ENCODE data around the gene SLC39A8.
"Not testable (repeated sequence)": the region's sequence is repeated elsewhere in the genome, so short reads cannot be mapped to it uniquely, and the experiment has no call there.

The SLC39A8 gene

GRCh38 chr4:102344954-102345794 is at the start of gene SLC39A8:
TSS of gene SLC39A8 (minus strand) at chr4:102345482. CDS start at chr4:102344662, 820 bp downstream.
- DNase-seq (ENCODE audit: low read depth, low spot score), result peak; percentile 60
- TF ChIP-seq YY1 (IDR thresholded peaks at IDR 0.05; ENCODE audit: insufficient read depth, insufficient read length) (no peak), SUZ12 (IDR thresholded peaks at IDR 0.05; ENCODE audit: extremely low read depth, insufficient read depth, insufficient read length) (no peak), ZNF274 (IDR thresholded peaks at IDR 0.05; ENCODE audit: low read depth, low read length) (no peak)
- Histone ChIP-seq H3K9ac (ENCODE audit: insufficient read length, low read depth) (peak within 1 kb of the TSS; percentile 72), H3K27me3 (ENCODE audit: insufficient read depth, insufficient read length) (peaks cover 30% of the 10 kb centered on the region), H3K9me3 (ENCODE audit: insufficient read depth, low read length) (no peaks in the 10 kb centered on the region), H3K4me1 (ENCODE audit: insufficient read depth, insufficient read length) (no peaks in the 10 kb centered on the region), H3K36me3 (ENCODE audit: insufficient read depth, insufficient read length, low read length) (no peaks in the 10 kb centered on the region), H3K4me3 (ENCODE audit: insufficient read length, low read depth) (peak within 1 kb of the TSS; percentile 47)

GRCh38 chr4:102392033-102392744 is 46.9 kb upstream of the SLC39A8 start:
- Histone ChIP-seq H3K9ac (ENCODE audit: insufficient read length, low read depth) (no peak overlapping the region), H3K27me3 (ENCODE audit: insufficient read depth, insufficient read length) (no peaks in the 10 kb centered on the region), H3K4me1 (ENCODE audit: insufficient read depth, insufficient read length) (no peaks in the 10 kb centered on the region), H3K36me3 (ENCODE audit: insufficient read depth, insufficient read length, low read length) (no peaks in the 10 kb centered on the region), H3K9me3 (ENCODE audit: insufficient read depth, low read length) (no peaks in the 10 kb centered on the region), H3K4me3 (ENCODE audit: insufficient read length, low read depth) (no peak overlapping the region)
- no peak for DNase-seq (ENCODE audit: low read depth, low spot score)
- TF ChIP-seq SUZ12 (IDR thresholded peaks at IDR 0.05; ENCODE audit: extremely low read depth, insufficient read depth, insufficient read length) (no peak), YY1 (IDR thresholded peaks at IDR 0.05; ENCODE audit: insufficient read depth, insufficient read length) (no peak), ZNF274 (IDR thresholded peaks at IDR 0.05; ENCODE audit: low read depth, low read length) (no peak)

- no peak overlapping the region for H3K9ac ChIP-seq (ENCODE audit: insufficient read length, low read depth)
- TF ChIP-seq YY1 (IDR thresholded peaks at IDR 0.05; ENCODE audit: insufficient read depth, insufficient read length) (no peak), SUZ12 (IDR thresholded peaks at IDR 0.05; ENCODE audit: extremely low read depth, insufficient read depth, insufficient read length) (no peak), ZNF274 (IDR thresholded peaks at IDR 0.05; ENCODE audit: low read depth, low read length) (no peak)
- H3K36me3 ChIP-seq (ENCODE audit: insufficient read depth, insufficient read length, low read length), result no peaks in the 10 kb centered on the region
- H3K4me3 ChIP-seq (ENCODE audit: insufficient read length, low read depth), result no peak overlapping the region
- DNase-seq (ENCODE audit: low read depth, low spot score), result no peak
- no peaks in the 10 kb centered on the region for H3K27me3 ChIP-seq (ENCODE audit: insufficient read depth, insufficient read length)
- H3K9me3 ChIP-seq (ENCODE audit: insufficient read depth, low read length), result no peaks in the 10 kb centered on the region
- H3K4me1 ChIP-seq (ENCODE audit: insufficient read depth, insufficient read length), result no peaks in the 10 kb centered on the region
Observed at GRCh38 chr4:102390438-102390837, 45.2 kb upstream of the SLC39A8 start.

GRCh38 chr4:102388611-102389010 is 43.3 kb upstream of the SLC39A8 start:
- no peaks in the 10 kb centered on the region for H3K9me3 ChIP-seq (ENCODE audit: insufficient read depth, low read length)
- DNase-seq (ENCODE audit: low read depth, low spot score), result no peak
- H3K27me3 ChIP-seq (ENCODE audit: insufficient read depth, insufficient read length), result no peaks in the 10 kb centered on the region
- no peaks in the 10 kb centered on the region for H3K4me1 ChIP-seq (ENCODE audit: insufficient read depth, insufficient read length)
- TF ChIP-seq SUZ12 (IDR thresholded peaks at IDR 0.05; ENCODE audit: extremely low read depth, insufficient read depth, insufficient read length) (no peak), YY1 (IDR thresholded peaks at IDR 0.05; ENCODE audit: insufficient read depth, insufficient read length) (no peak), ZNF274 (IDR thresholded peaks at IDR 0.05; ENCODE audit: low read depth, low read length) (no peak)
- no peaks in the 10 kb centered on the region for H3K36me3 ChIP-seq (ENCODE audit: insufficient read depth, insufficient read length, low read length)
- no peak overlapping the region for H3K9ac ChIP-seq (ENCODE audit: insufficient read length, low read depth)
- H3K4me3 ChIP-seq (ENCODE audit: insufficient read length, low read depth), result no peak overlapping the region

- Histone ChIP-seq H3K9ac (ENCODE audit: insufficient read length, low read depth) (no peak overlapping the region), H3K9me3 (ENCODE audit: insufficient read depth, low read length) (no peaks in the 10 kb centered on the region), H3K27me3 (ENCODE audit: insufficient read depth, insufficient read length) (no peaks in the 10 kb centered on the region), H3K4me1 (ENCODE audit: insufficient read depth, insufficient read length) (no peaks in the 10 kb centered on the region), H3K36me3 (ENCODE audit: insufficient read depth, insufficient read length, low read length) (no peaks in the 10 kb centered on the region), H3K4me3 (ENCODE audit: insufficient read length, low read depth) (no peak overlapping the region)
- TF ChIP-seq YY1 (IDR thresholded peaks at IDR 0.05; ENCODE audit: insufficient read depth, insufficient read length) (no peak), ZNF274 (IDR thresholded peaks at IDR 0.05; ENCODE audit: low read depth, low read length) (no peak), SUZ12 (IDR thresholded peaks at IDR 0.05; ENCODE audit: extremely low read depth, insufficient read depth, insufficient read length) (no peak)
- DNase-seq (ENCODE audit: low read depth, low spot score), result no peak
Observed at GRCh38 chr4:102387552-102388150, 42.4 kb upstream of the SLC39A8 start.

- no peaks in the 10 kb centered on the region for H3K36me3 ChIP-seq (ENCODE audit: insufficient read depth, insufficient read length, low read length)
- TF ChIP-seq SUZ12 (IDR thresholded peaks at IDR 0.05; ENCODE audit: extremely low read depth, insufficient read depth, insufficient read length), result no peak
- no peak for TF ChIP-seq ZNF274 (IDR thresholded peaks at IDR 0.05; ENCODE audit: low read depth, low read length)
- TF ChIP-seq YY1 (IDR thresholded peaks at IDR 0.05; ENCODE audit: insufficient read depth, insufficient read length), result no peak
- no peaks in the 10 kb centered on the region for H3K27me3 ChIP-seq (ENCODE audit: insufficient read depth, insufficient read length)
- no peak for DNase-seq (ENCODE audit: low read depth, low spot score)
- H3K4me1 ChIP-seq (ENCODE audit: insufficient read depth, insufficient read length), result no peaks in the 10 kb centered on the region
- no peaks in the 10 kb centered on the region for H3K9me3 ChIP-seq (ENCODE audit: insufficient read depth, low read length)
- H3K9ac ChIP-seq (ENCODE audit: insufficient read length, low read depth), result no peak overlapping the region
- no peak overlapping the region for H3K4me3 ChIP-seq (ENCODE audit: insufficient read length, low read depth)
Observed at GRCh38 chr4:102386966-102387365, 41.7 kb upstream of the SLC39A8 start.

GRCh38 chr4:102380253-102380652 is 35.0 kb upstream of the SLC39A8 start:
- H3K36me3 ChIP-seq (ENCODE audit: insufficient read depth, insufficient read length, low read length); H3K9ac ChIP-seq (ENCODE audit: insufficient read length, low read depth); H3K4me3 ChIP-seq (ENCODE audit: insufficient read length, low read depth); H3K27me3 ChIP-seq (ENCODE audit: insufficient read depth, insufficient read length); H3K4me1 ChIP-seq (ENCODE audit: insufficient read depth, insufficient read length); DNase-seq (ENCODE audit: low read depth, low spot score); H3K9me3 ChIP-seq (ENCODE audit: insufficient read depth, low read length): not testable (repeated sequence)

All from NT2/D1 (cell line).